SU-DHL-6 (cell line): ENCODE data around the gene SF1.

Source experiments
- H2AFZ ChIP-seq: fragments of 200-600 bp; sonication (generic); 2 replicates; pipeline ENCODE4 v1.6.1; 2014; ENCODE audit warnings: low read depth, mild to moderate bottlenecking, moderate library complexity, mixed read lengths, antibody characterized with exemption, low read length; ENCODE audit not compliant: severe bottlenecking
- H3F3A ChIP-seq: fragments of 200-600 bp; shearing (Covaris generic); 2 replicates; pipeline ENCODE4 v1.6.0; 2016; ENCODE audit warnings: antibody characterized with exemption, mild to moderate bottlenecking; ENCODE audit not compliant: insufficient read depth
- H3K27ac ChIP-seq: fragments of 200-600 bp; sonication (generic); 2 replicates; pipeline ENCODE4 v1.5.1; 2016; ENCODE audit warnings: low read depth, mild to moderate bottlenecking, low read length, moderate library complexity, mixed read lengths
- H3K27me3 ChIP-seq: fragments of 200-600 bp; sonication (generic), shearing (Covaris generic); 2 replicates; pipeline ENCODE4 v1.6.0; 2014; ENCODE audit warnings: mild to moderate bottlenecking, low read length
- H3K36me3 ChIP-seq: fragments of 200-600 bp; sonication (generic); 2 replicates; pipeline ENCODE4 v1.6.1; 2014; ENCODE audit warnings: mild to moderate bottlenecking, low read length, mixed read lengths
- H3K4me2 ChIP-seq: fragments of 300-600, 200-600 bp; shearing (Covaris generic), sonication (generic); 2 replicates; pipeline ENCODE4 v1.6.0; 2014; ENCODE audit warnings: low read length, low read depth, mild to moderate bottlenecking; ENCODE audit not compliant: poor library complexity, severe bottlenecking
- H3K4me3 ChIP-seq: fragments of 200-600 bp; sonication (generic); 2 replicates; pipeline ENCODE4 v1.5.1; 2014; ENCODE audit warnings: antibody characterized with exemption, low read length, mild to moderate bottlenecking, mixed read lengths; ENCODE audit not compliant: insufficient read depth, poor library complexity, severe bottlenecking
- H3K79me2 ChIP-seq: fragments of 200-600 bp; sonication (generic); 2 replicates; pipeline ENCODE4 v1.6.1; 2014; ENCODE audit warnings: mild to moderate bottlenecking, low read length, moderate library complexity; ENCODE audit not compliant: insufficient read depth
- H3K9ac ChIP-seq: fragments of 200-600 bp; sonication (generic); 2 replicates; pipeline ENCODE4 v1.7.0; 2014; ENCODE audit warnings: mild to moderate bottlenecking, low read length
- H3K9me2 ChIP-seq: fragments of 200-600 bp; sonication (generic); replicated peaks from 2 replicates; pipeline ENCODE4 v1.6.1; 2014; ENCODE audit warnings: low read length; ENCODE audit not compliant: insufficient read depth
- H3K9me3 ChIP-seq: fragments of 200-600 bp; sonication (generic); 2 replicates; pipeline ENCODE4 v1.6.1; 2014; ENCODE audit warnings: low read length, mixed read lengths; ENCODE audit not compliant: insufficient read depth
- H4K20me1 ChIP-seq: fragments of 200-600 bp; sonication (generic); 2 replicates; pipeline ENCODE4 v1.6.1; 2014; ENCODE audit warnings: low read depth, mild to moderate bottlenecking, antibody characterized with exemption, low read length, moderate library complexity, mixed read lengths
- EZH2phosphoT487 ChIP-seq: fragments of 200-600 bp; sonication (generic), shearing (Covaris generic); conservative IDR thresholded peaks from 2 replicates; pipeline ENCODE4 v1.6.1; 2018; ENCODE audit warnings: mild to moderate bottlenecking, antibody characterized with exemption, low read length, moderate library complexity, mixed read lengths
- TF ChIP-seq, protein P1 (sequence below): fragments of 200-600 bp; sonication (generic); IDR thresholded peaks from one replicate; pipeline ENCODE4 v1.5.1; 2017; ENCODE audit warnings: antibody characterized with exemption, mild to moderate bottlenecking, low read length, moderate library complexity; ENCODE audit not compliant: insufficient read depth, poor library complexity, severe bottlenecking

The SF1 gene

GRCh38 chr11:64717268-64717578 is 61.1 kb downstream of the SF1 start:
- H3K9ac ChIP-seq = no peak overlapping the region

DNA sequence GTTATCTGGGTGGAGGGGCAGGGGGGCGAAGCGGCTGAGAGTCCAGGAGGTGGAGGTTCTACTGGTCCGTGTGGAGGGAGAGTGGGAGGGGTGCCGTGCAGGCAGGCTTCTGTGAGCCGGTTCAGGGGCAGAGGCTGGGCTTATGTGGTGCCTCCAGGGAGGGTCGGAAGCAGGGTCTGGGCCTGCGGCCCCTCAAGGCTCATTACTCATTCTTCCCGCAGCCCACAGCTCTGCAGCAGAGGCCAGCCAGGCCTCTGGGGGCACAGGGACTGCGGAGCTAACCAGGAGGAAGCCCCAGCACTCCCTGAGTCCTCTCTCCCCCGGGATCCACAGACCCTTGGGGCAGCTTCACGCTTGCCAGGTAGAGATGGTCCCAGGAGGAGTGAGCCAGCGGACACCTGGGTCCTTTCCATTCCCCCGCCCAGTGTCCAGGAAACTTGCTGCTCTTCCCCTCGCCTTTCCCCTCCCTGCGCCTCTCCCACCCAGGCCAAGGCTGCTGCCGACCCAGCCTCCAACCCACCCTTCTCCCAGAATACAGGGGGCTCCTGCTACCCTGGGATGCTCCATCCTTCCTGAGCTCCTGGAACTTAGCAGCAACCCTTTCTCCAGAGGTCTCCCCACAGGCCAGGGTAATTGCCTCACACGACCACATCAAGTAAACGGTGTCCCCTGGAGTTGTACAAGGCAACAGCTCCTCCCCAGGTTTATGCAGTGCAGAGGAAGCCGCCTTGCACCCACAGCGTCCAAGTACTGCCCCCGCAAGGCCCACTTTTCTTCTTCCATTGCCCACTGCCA is 61.7 kb downstream of the SF1 start:
- Histone ChIP-seq H2AFZ (no peak overlapping the region), H3K9ac (no peak overlapping the region), H3K79me2 (no peaks in the 10 kb centered on the region), H3F3A (no peaks in the 10 kb centered on the region), H3K36me3 (no peaks in the 10 kb centered on the region), H3K9me3 (no peaks in the 10 kb centered on the region), H3K27me3 (no peaks in the 10 kb centered on the region), H4K20me1 (no peaks in the 10 kb centered on the region), H3K4me3 (no peak overlapping the region), H3K27ac (no peak overlapping the region), H3K4me2 (no peak overlapping the region), H3K9me2 (no peaks in the 10 kb centered on the region)
- no peak for TF ChIP-seq EZH2phosphoT487
- TF ChIP-seq, protein P1, sequence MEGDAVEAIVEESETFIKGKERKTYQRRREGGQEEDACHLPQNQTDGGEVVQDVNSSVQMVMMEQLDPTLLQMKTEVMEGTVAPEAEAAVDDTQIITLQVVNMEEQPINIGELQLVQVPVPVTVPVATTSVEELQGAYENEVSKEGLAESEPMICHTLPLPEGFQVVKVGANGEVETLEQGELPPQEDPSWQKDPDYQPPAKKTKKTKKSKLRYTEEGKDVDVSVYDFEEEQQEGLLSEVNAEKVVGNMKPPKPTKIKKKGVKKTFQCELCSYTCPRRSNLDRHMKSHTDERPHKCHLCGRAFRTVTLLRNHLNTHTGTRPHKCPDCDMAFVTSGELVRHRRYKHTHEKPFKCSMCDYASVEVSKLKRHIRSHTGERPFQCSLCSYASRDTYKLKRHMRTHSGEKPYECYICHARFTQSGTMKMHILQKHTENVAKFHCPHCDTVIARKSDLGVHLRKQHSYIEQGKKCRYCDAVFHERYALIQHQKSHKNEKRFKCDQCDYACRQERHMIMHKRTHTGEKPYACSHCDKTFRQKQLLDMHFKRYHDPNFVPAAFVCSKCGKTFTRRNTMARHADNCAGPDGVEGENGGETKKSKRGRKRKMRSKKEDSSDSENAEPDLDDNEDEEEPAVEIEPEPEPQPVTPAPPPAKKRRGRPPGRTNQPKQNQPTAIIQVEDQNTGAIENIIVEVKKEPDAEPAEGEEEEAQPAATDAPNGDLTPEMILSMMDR = no peak

More at GRCh38 chr11:64717268-64717578, 61.1 kb downstream of the SF1 start:
- Histone ChIP-seq H4K20me1 (no peaks in the 10 kb centered on the region), H2AFZ (no peak overlapping the region), H3K9me3 (no peaks in the 10 kb centered on the region), H3K4me3 (no peak overlapping the region), H3K36me3 (no peaks in the 10 kb centered on the region), H3K27me3 (no peaks in the 10 kb centered on the region), H3F3A (no peaks in the 10 kb centered on the region), H3K9me2 (no peaks in the 10 kb centered on the region), H3K79me2 (no peaks in the 10 kb centered on the region), H3K4me2 (no peak overlapping the region), H3K27ac (no peak overlapping the region)
- TF ChIP-seq, protein P1 = no peak
- no peak for TF ChIP-seq EZH2phosphoT487

GRCh38 chr11:64715756-64716472 is 62.4 kb downstream of the SF1 start:
- H3K9ac ChIP-seq = no peak overlapping the region
- no peak overlapping the region for H3K4me3 ChIP-seq
- H3K9me2 ChIP-seq = no peaks in the 10 kb centered on the region
- TF ChIP-seq, protein P1 = no peak
- no peak for TF ChIP-seq EZH2phosphoT487
- H2AFZ ChIP-seq = no peak overlapping the region
- no peaks in the 10 kb centered on the region for H3K36me3 ChIP-seq
- H3K4me2 ChIP-seq = no peak overlapping the region
- H4K20me1 ChIP-seq = no peaks in the 10 kb centered on the region
- H3F3A ChIP-seq = no peaks in the 10 kb centered on the region
- no peaks in the 10 kb centered on the region for H3K27me3 ChIP-seq
- H3K9me3 ChIP-seq = no peaks in the 10 kb centered on the region
- no peak overlapping the region for H3K27ac ChIP-seq
- H3K79me2 ChIP-seq = no peaks in the 10 kb centered on the region
